Activated naive CD4-positive, alpha-beta T cell (primary cell): Measurements from ENCODE around the gene MTMR12.
"Not testable (repeated sequence)": the region's sequence is repeated elsewhere in the genome, so short reads cannot be mapped to it uniquely, and the experiment has no call there.

Experiments
- DNase-seq, 4 experiments: peaks; one replicate each; lab custom pipeline; 2025; lab: John Stamatoyannopoulos, UW

MTMR12 gene

GRCh38 chr5:32297181-32298058 is 15.3 kb downstream of the MTMR12 start:
- no peak for DNase-seq

- DNase-seq, result not testable (repeated sequence)
Observed at GRCh38 chr5:32295966-32296772, 16.6 kb downstream of the MTMR12 start.

GRCh38 chr5:32291591-32291990 is 21.1 kb downstream of the MTMR12 start:
- no peak for DNase-seq

- DNase-seq, result no peak
Observed at GRCh38 chr5:32290922-32291321, 21.8 kb downstream of the MTMR12 start.

- DNase-seq, result not testable (repeated sequence)
Observed at GRCh38 chr5:32290501-32290900, 22.2 kb downstream of the MTMR12 start.

GRCh38 chr5:32289986-32290385 is 22.8 kb downstream of the MTMR12 start:
- not testable (repeated sequence) for DNase-seq

- DNase-seq, result not testable (repeated sequence)
Observed at GRCh38 chr5:32288135-32288534, 24.6 kb downstream of the MTMR12 start.

- not testable (repeated sequence) for DNase-seq
Observed at GRCh38 chr5:32287525-32287924, 25.2 kb downstream of the MTMR12 start.

GRCh38 chr5:32285510-32286138 is 27.1 kb downstream of the MTMR12 start:
- no peak for DNase-seq

GRCh38 chr5:32283539-32284377 is 29.0 kb downstream of the MTMR12 start:
- DNase-seq, result no peak

GRCh38 chr5:32283061-32283460 is 29.7 kb downstream of the MTMR12 start:
- DNase-seq, result no peak

- no peak for DNase-seq
Observed at GRCh38 chr5:32282633-32283032, 30.1 kb downstream of the MTMR12 start.

GRCh38 chr5:32281378-32282133 is 31.2 kb downstream of the MTMR12 start:
- not testable (repeated sequence) for DNase-seq

- DNase-seq, result no peak
Observed at GRCh38 chr5:32280656-32281081, 32.1 kb downstream of the MTMR12 start.

GRCh38 chr5:32279786-32280185 is 33.0 kb downstream of the MTMR12 start:
- DNase-seq, result no peak

GRCh38 chr5:32279223-32279622 is 33.5 kb downstream of the MTMR12 start:
- DNase-seq, result no peak

GRCh38 chr5:32278406-32278805 is 34.3 kb downstream of the MTMR12 start:
- DNase-seq, result no peak

- DNase-seq, result no peak
Observed at GRCh38 chr5:32277798-32278197, 34.9 kb downstream of the MTMR12 start.

- DNase-seq, result no peak
Observed at GRCh38 chr5:32276173-32276853, 36.4 kb downstream of the MTMR12 start.

GRCh38 chr5:32275396-32275741 is 37.4 kb downstream of the MTMR12 start:
- no peak for DNase-seq
